Activated CD8-positive, alpha-beta T cell treated with anti-CD3 and anti-CD28 coated beads for 36 hours (primary cell): ENCODE measurements around the gene TMEM178B. TPM values are rescaled to one million over a fixed set of nuclear protein-coding genes. Genes with fewer than 3 reads are reported as not detected.

ENCODE experiments used
- ATAC-seq: fragments of 200-7000 bp; cut with Tn5 transposase; one replicate; pipeline ENCODE4 v1.10.0; 2021; ENCODE audit warnings: mild to moderate bottlenecking, moderate library complexity
- CTCF ChIA-PET: fragments of 350-600 bp; sonication (Branson Sonifier 250); formaldehyde crosslinking; loops from one replicate; lab custom pipeline; 2021; ENCODE audit warnings: antibody characterized with exemption; lab: Charles Lee
- POLR2A ChIA-PET: fragments of 350-600 bp; sonication (Branson Sonifier 250); formaldehyde crosslinking; loops from one replicate; lab custom pipeline; 2021; ENCODE audit warnings: antibody characterized with exemption; lab: Charles Lee
- DNase-seq: peaks from one replicate; pipeline ENCODE4 v3.0.0-alpha.2; 2020
- H3K27ac Mint-ChIP-seq: one replicate; pipeline ENCODE4 v1.8.0; 2021; ENCODE audit warnings: mild to moderate bottlenecking, mixed read lengths
- H3K27me3 Mint-ChIP-seq: one replicate; pipeline ENCODE4 v1.8.0; 2021; ENCODE audit warnings: mixed read lengths
- H3K36me3 Mint-ChIP-seq: one replicate; pipeline ENCODE4 v1.8.0; 2021; ENCODE audit warnings: low read depth, mixed read lengths
- H3K4me1 Mint-ChIP-seq: one replicate; pipeline ENCODE4 v1.8.0; 2021; ENCODE audit warnings: low read depth, mixed read lengths
- H3K4me3 Mint-ChIP-seq: one replicate; pipeline ENCODE4 v1.8.0; 2021; ENCODE audit warnings: mild to moderate bottlenecking, moderate library complexity, mixed read lengths
- H3K9me3 Mint-ChIP-seq: one replicate; pipeline ENCODE4 v1.8.0; 2021; ENCODE audit warnings: mixed read lengths
- CTCF ChIP-seq: fragments of 200-600 bp; IDR thresholded peaks from one replicate; pipeline ENCODE4 v1.8.0; 2022; ENCODE audit warnings: antibody characterized with exemption, mild to moderate bottlenecking
- intact Hi-C: fragments of 100-400 bp; cut with micrococcal nuclease; formaldehyde crosslinking; loops from one replicate; pipeline ENCODE4 v1.10.0; 2022
- total RNA-seq, 2 experiments: library from RNA; stranded (reverse); gene quantifications; one replicate each; pipeline ENCODE4 v1.2.3, GENCODE V29; 2021

Gene TMEM178B
- total RNA-seq, 2 experiments from 2014 or later, result 0.34 to 1.1 TPM

GRCh38 chr7:141359262-141359661 lies 285.4 kb downstream of the TMEM178B start:
- H3K9me3 Mint-ChIP-seq, result no peaks in the 10 kb centered on the region
- TF ChIP-seq CTCF, result no peak
- H3K27me3 Mint-ChIP-seq, result peaks cover 3% of the 10 kb centered on the region
- no peaks in the 10 kb centered on the region for H3K36me3 Mint-ChIP-seq
- CTCF ChIA-PET, result no interaction called here
- no peak overlapping the region for H3K4me3 Mint-ChIP-seq
- intact Hi-C loops, result no loop called here
- DNase-seq (no peak), ATAC-seq (no peak)
- H3K27ac Mint-ChIP-seq, result no peak overlapping the region
- peaks cover 5% of the 10 kb centered on the region for H3K4me1 Mint-ChIP-seq
- POLR2A ChIA-PET, result no interaction called here

- H3K27ac Mint-ChIP-seq, result no peak overlapping the region
- H3K9me3 Mint-ChIP-seq, result no peaks in the 10 kb centered on the region
- no peak overlapping the region for H3K4me3 Mint-ChIP-seq
- ChIA-PET CTCF (no interaction called here), POLR2A (no interaction called here)
- H3K4me1 Mint-ChIP-seq, result no peaks in the 10 kb centered on the region
- TF ChIP-seq CTCF, result no peak
- no peak for ATAC-seq
- no peaks in the 10 kb centered on the region for H3K36me3 Mint-ChIP-seq
- H3K27me3 Mint-ChIP-seq, result peaks cover 3% of the 10 kb centered on the region
- intact Hi-C loops, result no loop called here
- no peak for DNase-seq
Measured at GRCh38 chr7:141359740-141360415, 286.0 kb downstream of the TMEM178B start.

GRCh38 chr7:141360416-141360760 lies 286.5 kb downstream of the TMEM178B start:
- CTCF ChIA-PET, result no interaction called here
- H3K27ac Mint-ChIP-seq, result no peak overlapping the region
- peaks cover 3% of the 10 kb centered on the region for H3K27me3 Mint-ChIP-seq
- POLR2A ChIA-PET, result no interaction called here
- no peaks in the 10 kb centered on the region for H3K9me3 Mint-ChIP-seq
- intact Hi-C loops, result no loop called here
- H3K4me1 Mint-ChIP-seq, result no peaks in the 10 kb centered on the region
- DNase-seq (no peak), ATAC-seq (no peak)
- TF ChIP-seq CTCF, result no peak
- H3K4me3 Mint-ChIP-seq, result no peak overlapping the region
- no peaks in the 10 kb centered on the region for H3K36me3 Mint-ChIP-seq

GRCh38 chr7:141360803-141361202 lies 286.9 kb downstream of the TMEM178B start:
- DNase-seq, result no peak
- Mint-ChIP-seq H3K27me3 (peaks cover 3% of the 10 kb centered on the region), H3K4me3 (no peak overlapping the region), H3K27ac (no peak overlapping the region), H3K36me3 (no peaks in the 10 kb centered on the region), H3K4me1 (no peaks in the 10 kb centered on the region), H3K9me3 (no peaks in the 10 kb centered on the region)
- ChIA-PET POLR2A (no interaction called here), CTCF (no interaction called here)
- intact Hi-C loops, result no loop called here
- no peak for ATAC-seq
- TF ChIP-seq CTCF, result no peak

- ATAC-seq (no peak), DNase-seq (no peak)
- Mint-ChIP-seq H3K27ac (no peak overlapping the region), H3K9me3 (no peaks in the 10 kb centered on the region), H3K4me3 (no peak overlapping the region), H3K27me3 (peaks cover 3% of the 10 kb centered on the region), H3K36me3 (no peaks in the 10 kb centered on the region), H3K4me1 (no peaks in the 10 kb centered on the region)
- intact Hi-C loops, result no loop called here
- TF ChIP-seq CTCF, result no peak
- CTCF ChIA-PET, result no interaction called here
- POLR2A ChIA-PET, result no interaction called here
Measured at GRCh38 chr7:141361479-141361878, 287.6 kb downstream of the TMEM178B start.
